ENCODE measurements around the gene DST. TPM values are rescaled to one million over a fixed set of nuclear protein-coding genes. Genes with fewer than 3 reads are reported as not detected.

DST gene
- polyA plus RNA-seq, 1 of the 3 experiments (the other 2 are of a cell fraction), result 64.3 TPM

GRCh38 chr6:56549014-56549413 lies 93.7 kb downstream of the DST start:
- peak overlapping the region; percentile 19; the same call in 1 of the 2 replicates for H3K4me2 ChIP-seq
- peaks cover 80% of the 10 kb centered on the region for H3K79me2 ChIP-seq (ENCODE audit: insufficient read depth)
- no peaks in the 10 kb centered on the region for H3K9me3 ChIP-seq
- peak overlapping the region; percentile 33 to 55; a peak in 3 of 4 replicates for H3K27ac ChIP-seq (ENCODE audit: low read depth in 2 of 2, low read length in 1 of 2)
- H3K36me3 ChIP-seq (replicated peaks in 1 of 2; ENCODE audit: control insufficient read depth in 1 of 2, insufficient read depth in 2 of 2, low read length in 1 of 2), result peaks cover 21 to 42% of the 10 kb centered on the region in 2 experiments
- H3K9me2 ChIP-seq, result no peaks in the 10 kb centered on the region
- H3K4me3 ChIP-seq (ENCODE audit: low read depth in 2 of 2, low read length in 1 of 2), result no peak overlapping the region
- WGBS (ENCODE audit: low lambda C conversion rate), result 18% methylated on average over 2 of the region's 2 CpGs
- H4K20me1 ChIP-seq (ENCODE audit: insufficient read depth), result peaks cover 24% of the 10 kb centered on the region; the same call in 1 of the 2 replicates
- POLR2A ChIA-PET, result no interaction called here
- DNase-seq, result peak; percentile 27
- CTCF ChIA-PET, result interaction anchor here (0.6 to 5.5 kb wide), 31 partner anchors 10 to 234 kb away, joined by 3 to 53 read pairs (median 4); no protein-coding TSS in a partner anchor
- no peak overlapping the region for H2AFZ ChIP-seq (ENCODE audit: low read depth)
- H3F3A ChIP-seq (replicated peaks; ENCODE audit: insufficient read depth), result peaks cover 28% of the 10 kb centered on the region
- no peak for TF ChIP-seq GATA2 (CRISPR knock-in tag; IDR thresholded peaks at IDR 0.05)
- peak; percentile 67 for TF ChIP-seq CTCF (IDR thresholded peaks at IDR 0.05)
- TF ChIP-seq EP300 (IDR thresholded peaks at IDR 0.05; ENCODE audit: borderline replicate concordance in 1 of 2, low read depth in 1 of 2, low read length in 1 of 2), result peak in 1 of 2 experiments; percentile 30; a peak in 1 of 4 replicates
- TF ChIP-seq PBX3 (IDR thresholded peaks at IDR 0.05), result peak; percentile 16; the same call in 1 of the 2 replicates
- no peak for TF ChIP-seq RFX5 (IDR thresholded peaks at IDR 0.05; ENCODE audit: low read length)
- no peak for TF ChIP-seq EZH2phosphoT487 (IDR thresholded peaks at IDR 0.05; ENCODE audit: borderline replicate concordance, low read depth)
- TF ChIP-seq SMC3 (IDR thresholded peaks at IDR 0.05; ENCODE audit: low read depth, low read length), result peak; percentile 50
- TF ChIP-seq TEAD4 (IDR thresholded peaks at IDR 0.05; ENCODE audit: borderline replicate concordance, insufficient read depth), result no peak
- no peak for TF ChIP-seq FOXJ3 (CRISPR knock-in tag; IDR thresholded peaks at IDR 0.05)
- TF ChIP-seq TCF12 (IDR thresholded peaks at IDR 0.05), result 0 out of 2 replicates have a peak, but pooled peaks have one; percentile 9
- peak; percentile 77 for TF ChIP-seq RAD21 (IDR thresholded peaks at IDR 0.05; ENCODE audit: low read length)
- peak overlapping the region; percentile 14; the same call in 1 of the 2 replicates for H3K9ac ChIP-seq
- no peaks in the 10 kb centered on the region for H3K27me3 ChIP-seq (ENCODE audit: insufficient read depth)
- peaks cover 22 to 26% of the 10 kb centered on the region in 2 experiments; a peak in 3 of 4 replicates for H3K4me1 ChIP-seq (ENCODE audit: control insufficient read depth in 1 of 2, insufficient read depth in 2 of 2, low read depth in 1 of 2, low read length in 1 of 2)

- Histone ChIP-seq H3K4me3 (ENCODE audit: low read depth in 2 of 2, low read length in 1 of 2) (no peak overlapping the region), H3K27me3 (ENCODE audit: insufficient read depth) (no peaks in the 10 kb centered on the region), H3K9ac (no peak overlapping the region), H3K4me1 (ENCODE audit: control insufficient read depth in 1 of 2, insufficient read depth in 2 of 2, low read depth in 1 of 2, low read length in 1 of 2) (peaks cover 23 to 27% of the 10 kb centered on the region in 2 experiments; a peak in 3 of 4 replicates), H3K4me2 (no peak overlapping the region), H3F3A (replicated peaks; ENCODE audit: insufficient read depth) (peaks cover 27% of the 10 kb centered on the region), H2AFZ (ENCODE audit: low read depth) (no peak overlapping the region), H3K79me2 (ENCODE audit: insufficient read depth) (peaks cover 89% of the 10 kb centered on the region), H4K20me1 (ENCODE audit: insufficient read depth) (peaks cover 22% of the 10 kb centered on the region; the same call in 1 of the 2 replicates), H3K9me3 (no peaks in the 10 kb centered on the region), H3K9me2 (no peaks in the 10 kb centered on the region), H3K36me3 (replicated peaks in 1 of 2; ENCODE audit: control insufficient read depth in 1 of 2, insufficient read depth in 2 of 2, low read length in 1 of 2) (peaks cover 11 to 31% of the 10 kb centered on the region in 2 experiments), H3K27ac (ENCODE audit: low read depth in 2 of 2, low read length in 1 of 2) (no peak overlapping the region; a peak in 1 of 4 replicates)
- DNase-seq, result no peak
- 100% methylated on average over 1 of the region's 1 CpG for WGBS (ENCODE audit: low lambda C conversion rate)
- POLR2A ChIA-PET, result no interaction called here
- CTCF ChIA-PET, result interaction anchor here (0.6 to 5.5 kb wide), 9 partner anchors 22 to 233 kb away, joined by 3 to 32 read pairs (median 6); no protein-coding TSS in a partner anchor
- TF ChIP-seq RCOR1 (IDR thresholded peaks at IDR 0.05; ENCODE audit: low read length) (no peak), MEF2A (IDR thresholded peaks at IDR 0.05; ENCODE audit: borderline replicate concordance, low read depth) (no peak), NFIC (IDR thresholded peaks at IDR 0.05; ENCODE audit: borderline replicate concordance) (no peak), CHD2 (IDR thresholded peaks at IDR 0.05; ENCODE audit: low read length, partially characterized antibody) (no peak), IRF3 (IDR thresholded peaks at IDR 0.05; ENCODE audit: low read depth, low read length) (no peak), RFX5 (IDR thresholded peaks at IDR 0.05; ENCODE audit: low read length) (no peak), NRF1 (IDR thresholded peaks at IDR 0.05; ENCODE audit: low read depth, low read length) (no peak), USF2 (IDR thresholded peaks at IDR 0.05; ENCODE audit: borderline replicate concordance, low read depth, low read length) (no peak), POLR2AphosphoS5 (IDR thresholded peaks at IDR 0.05; ENCODE audit: low read depth, low read length) (no peak), FOSL2 (IDR thresholded peaks at IDR 0.05; ENCODE audit: borderline replicate concordance, low read depth) (no peak), ZBTB33 (IDR thresholded peaks at IDR 0.05; ENCODE audit: borderline replicate concordance, low read depth) (no peak)
Observed at GRCh38 chr6:56547687-56548086, 95.0 kb downstream of the DST start.

All from SK-N-SH (cell line).